HG03558 (cell line): Measurements from ENCODE around the gene DDX25.

Source experiments
- ATAC-seq: cut with Tn5 transposase; IDR thresholded peaks from one replicate; pipeline ENCODE4 v1.9.1; 2021; ENCODE audit warnings: moderate number of reproducible peaks; ENCODE audit not compliant: unreplicated experiment; ENCODE audit errors: extremely low read depth

DDX25 gene

GRCh38 chr11:125967515-125967914 is 63.2 kb downstream of the DDX25 start:
- ATAC-seq, result no peak

GRCh38 chr11:125968354-125968753 is 64.0 kb downstream of the DDX25 start:
- ATAC-seq, result no peak

GRCh38 chr11:125971618-125972017 is 67.3 kb downstream of the DDX25 start:
- no peak for ATAC-seq

GRCh38 chr11:125974284-125974683 is 70.0 kb downstream of the DDX25 start:
- ATAC-seq, result no peak

- no peak for ATAC-seq
Measured at GRCh38 chr11:125975634-125976033, 71.3 kb downstream of the DDX25 start.

GRCh38 chr11:125976156-125976555 is 71.8 kb downstream of the DDX25 start:
- no peak for ATAC-seq

GRCh38 chr11:125977333-125977732 is 73.0 kb downstream of the DDX25 start:
- ATAC-seq, result no peak

- ATAC-seq, result no peak
Measured at GRCh38 chr11:125978181-125978716, 73.9 kb downstream of the DDX25 start.
